Muscle of arm (tissue), 12 donors: Measurements from ENCODE around the gene SNX2. TPM values are rescaled to one million over a fixed set of nuclear protein-coding genes. Genes with fewer than 3 reads are reported as not detected.
"Not testable (repeated sequence)": the region's sequence is repeated elsewhere in the genome, so short reads cannot be mapped to it uniquely, and the experiment has no call there.

Experiments
- DNase-seq: peaks from one replicate; pipeline ENCODE4 v3.0.0-alpha.2; 2013
- polyA plus RNA-seq, 12 donors: library from polyadenylated mRNA; unstranded; fragments of 120-200 nt; gene quantifications; one replicate each; pipeline ENCODE4 v1.2.1, GENCODE V29; 2013; ENCODE audit not compliant: insufficient read length in 12 of 12

The SNX2 gene
- polyA plus RNA-seq, 12 donors, result 44.6 to 81.2 (median 54.2) TPM; not detected in 1

- DNase-seq, result no peak
These were observed 60.8 kb downstream of the SNX2 start for GRCh38 chr5:122835681-122836080.

- no peak for DNase-seq
These were observed 62.1 kb downstream of the SNX2 start for GRCh38 chr5:122836947-122837346.

GRCh38 chr5:122839731-122840130 is 64.9 kb downstream of the SNX2 start:
- DNase-seq, result no peak

GRCh38 chr5:122842016-122842580 is 67.2 kb downstream of the SNX2 start:
- no peak for DNase-seq

GRCh38 chr5:122844136-122844909 is 69.4 kb downstream of the SNX2 start:
- DNase-seq, result no peak

- DNase-seq, result no peak
These were observed 70.0 kb downstream of the SNX2 start for GRCh38 chr5:122844910-122845228.

GRCh38 chr5:122845229-122846050 is 70.6 kb downstream of the SNX2 start, which contains the start of gene SNX24:
Gene SNX24 (plus strand): TSS chr5:122845613. CDS start chr5:122845634, 21 bp downstream.
- peak; percentile 74 for DNase-seq

- DNase-seq, result no peak
These were observed 71.2 kb downstream of the SNX2 start for GRCh38 chr5:122846051-122846550.

- no peak for DNase-seq
These were observed 72.8 kb downstream of the SNX2 start for GRCh38 chr5:122847687-122848081.

- no peak for DNase-seq
These were observed 74.9 kb downstream of the SNX2 start for GRCh38 chr5:122849771-122850170.

- not testable (repeated sequence) for DNase-seq
These were observed 82.7 kb downstream of the SNX2 start for GRCh38 chr5:122857538-122857937.

- no peak for DNase-seq
These were observed 83.6 kb downstream of the SNX2 start for GRCh38 chr5:122858451-122858850.

GRCh38 chr5:122863240-122863639 is 88.4 kb downstream of the SNX2 start:
- DNase-seq, result no peak

GRCh38 chr5:122863721-122864120 is 88.8 kb downstream of the SNX2 start:
- no peak for DNase-seq

GRCh38 chr5:122864400-122864799 is 89.5 kb downstream of the SNX2 start:
- DNase-seq, result no peak

GRCh38 chr5:122864842-122865241 is 90.0 kb downstream of the SNX2 start:
- no peak for DNase-seq

GRCh38 chr5:122870219-122870856 is 95.5 kb downstream of the SNX2 start:
- no peak for DNase-seq

- no peak for DNase-seq
These were observed 96.8 kb downstream of the SNX2 start for GRCh38 chr5:122871661-122872060.

GRCh38 chr5:122874179-122874875 is 99.4 kb downstream of the SNX2 start:
- no peak for DNase-seq

- DNase-seq, result no peak
These were observed 102.6 kb downstream of the SNX2 start for GRCh38 chr5:122877518-122877917.

GRCh38 chr5:122879076-122879475 is 104.2 kb downstream of the SNX2 start:
- no peak for DNase-seq
